HCT116 (cell line): ENCODE results near the gene SORL1. TPM values are rescaled to one million over a fixed set of nuclear protein-coding genes. Genes with fewer than 3 reads are reported as not detected.
"Not testable (repeated sequence)": the region's sequence is repeated elsewhere in the genome, so short reads cannot be mapped to it uniquely, and the experiment has no call there.

Experiments used
- ATAC-seq: fragments of 200-7000 bp; cut with Tn5 transposase; 2 replicates; pipeline ENCODE4 v1.9.1; 2020; ENCODE audit warnings: mild to moderate bottlenecking, moderate library complexity
- BruUV-seq: library from RNA; stranded (reverse); fragments of 400-500 nt; replicated peaks from 2 replicates; lab custom pipeline; 2021; lab: Mats Ljungman, UMichigan
- CTCF ChIA-PET: fragments of 300-600 bp; sonication (Branson Sonifier 250); formaldehyde crosslinking; loops from one replicate; lab custom pipeline; 2021; ENCODE audit warnings: antibody characterized with exemption; lab: Charles Lee
- POLR2A ChIA-PET: fragments of 300-600, 350-600 bp; sonication (Branson Sonifier 250); formaldehyde crosslinking; loops from one replicate; lab custom pipeline; 2021; ENCODE audit warnings: antibody characterized with exemption; lab: Charles Lee
- RAD21 ChIA-PET, 2 experiments: fragments of 300-600 bp; sonication (Branson Sonifier 250); formaldehyde crosslinking; loops; one replicate each; lab custom pipeline; 2023; ENCODE audit warnings: low total read pairs in 2 of 2; ENCODE audit not compliant: uncharacterized antibody in 2 of 2, unreplicated experiment in 2 of 2, low non-redundant PET in 1 of 2; lab: Charles Lee
- DNase-seq: peaks from one replicate; pipeline ENCODE4 v3.0.0-alpha.2; 2010; ENCODE audit warnings: low read depth, low spot score
- H2AFZ ChIP-seq: fragments of 200-600 bp; shearing (Covaris generic), sonication (generic); 2 replicates; pipeline ENCODE4 v1.6.1; 2017; ENCODE audit warnings: low read depth, mixed run types, mixed read lengths, antibody characterized with exemption, low read length; ENCODE audit not compliant: poor library complexity, severe bottlenecking
- H3K27ac ChIP-seq: 2 replicates; pipeline ENCODE4 v1.5.1; 2012; ENCODE audit warnings: low read depth, low read length
- H3K27me3 ChIP-seq: fragments of 200-600 bp; sonication (generic); 2 replicates; pipeline ENCODE4 v1.6.1; 2016; ENCODE audit warnings: mixed run types, low read length, mixed read lengths; ENCODE audit not compliant: insufficient read depth
- H3K36me3 ChIP-seq, 2 experiments: fragments of 200-500 bp in 1 of 2; fragments of 200-600 bp in 1 of 2; sonication (Bioruptor generic) in 1 of 2; sonication (generic) in 1 of 2; 2 replicates each; pipeline versions ENCODE4 v1.5.1 to v1.6.1; 2014 to 2016; ENCODE audit warnings: low read length in 2 of 2, inconsistent platforms in 1 of 2, mixed read lengths in 1 of 2, mixed run types in 1 of 2; ENCODE audit not compliant: insufficient read depth in 2 of 2, control insufficient read depth in 1 of 2
- H3K4me1 ChIP-seq, 2 experiments: fragments of 200-600 bp in 1 of 2; sonication (generic) in 1 of 2; 2 replicates each; pipeline versions ENCODE4 v1.5.1 to v1.6.1; 2012 to 2017; ENCODE audit warnings: low read length in 2 of 2, inconsistent platforms in 1 of 2, mild to moderate bottlenecking in 1 of 2, mixed read lengths in 1 of 2, mixed run types in 1 of 2, moderate library complexity in 1 of 2; ENCODE audit not compliant: insufficient read depth in 2 of 2, control insufficient read depth in 1 of 2
- H3K4me2 ChIP-seq: fragments of 200-600 bp; sonication (generic); 2 replicates; pipeline ENCODE4 v1.6.1; 2017; ENCODE audit warnings: mixed run types, low read length, mixed read lengths
- H3K4me3 ChIP-seq, 2 experiments: fragments of 200-600 bp in 1 of 2; sonication (generic) in 1 of 2; replicated peaks in 1 of 2; 2 replicates each; pipeline ENCODE4 v1.5.1; 2011 to 2016; ENCODE audit warnings: low read length in 2 of 2, control low read depth in 1 of 2, low read depth in 1 of 2, mild to moderate bottlenecking in 1 of 2, mixed read lengths in 1 of 2, mixed run types in 1 of 2
- H3K79me2 ChIP-seq: fragments of 200-600 bp; sonication (generic); 2 replicates; pipeline ENCODE4 v1.6.1; 2017; ENCODE audit warnings: mild to moderate bottlenecking, mixed run types, low read length, moderate library complexity, mixed read lengths; ENCODE audit not compliant: insufficient read depth
- H3K9ac ChIP-seq: fragments of 200-600 bp; sonication (generic); 2 replicates; pipeline ENCODE4 v1.6.1; 2016; ENCODE audit warnings: low read length, mixed read lengths
- H3K9me2 ChIP-seq: fragments of 200-600 bp; sonication (generic), shearing (Covaris generic); 2 replicates; pipeline ENCODE4 v1.6.1; 2017; ENCODE audit warnings: mixed run types, mild to moderate bottlenecking, moderate library complexity; ENCODE audit not compliant: insufficient read depth
- H3K9me3 ChIP-seq, 2 experiments: fragments of 200-500 bp in 1 of 2; fragments of 200-600 bp in 1 of 2; sonication (Bioruptor generic) in 1 of 2; sonication (generic) in 1 of 2; 2 replicates each; pipeline ENCODE4 v1.6.1; 2014 to 2017; ENCODE audit warnings: low read length in 2 of 2, mixed read lengths in 2 of 2, inconsistent platforms in 1 of 2, low read depth in 1 of 2, mild to moderate bottlenecking in 1 of 2, mixed run types in 1 of 2, moderate library complexity in 1 of 2; ENCODE audit not compliant: control insufficient read depth in 1 of 2, insufficient read depth in 1 of 2
- H4K20me1 ChIP-seq: fragments of 200-600 bp; sonication (generic), shearing (Covaris generic); 2 replicates; pipeline ENCODE4 v1.6.1; 2017; ENCODE audit warnings: mixed run types, mild to moderate bottlenecking, moderate library complexity; ENCODE audit not compliant: insufficient read depth
- ATF3 ChIP-seq: IDR thresholded peaks from 2 replicates; pipeline ENCODE4 v1.6.1; 2012
- CBX3 ChIP-seq: IDR thresholded peaks from 2 replicates; pipeline ENCODE4 v1.6.1; 2012; ENCODE audit warnings: low read depth
- CEBPB ChIP-seq: IDR thresholded peaks from 2 replicates; pipeline ENCODE4 v1.6.1; 2012; ENCODE audit warnings: low read depth
- ELF1 ChIP-seq: IDR thresholded peaks from 2 replicates; pipeline ENCODE4 v1.6.1; 2012; ENCODE audit warnings: low read depth, borderline replicate concordance
- FOSL1 ChIP-seq: IDR thresholded peaks from 2 replicates; pipeline ENCODE4 v1.6.1; 2012; ENCODE audit warnings: low read depth
- MAX ChIP-seq: IDR thresholded peaks from 2 replicates; pipeline ENCODE4 v1.6.1; 2012
- POLR2AphosphoS5 ChIP-seq: IDR thresholded peaks from 2 replicates; pipeline ENCODE4 v1.6.1; 2011; ENCODE audit warnings: mild to moderate bottlenecking, low read depth, low read length, moderate library complexity
- RAD21 ChIP-seq: IDR thresholded peaks from 2 replicates; pipeline ENCODE4 v1.6.1; 2012; ENCODE audit warnings: low read depth, mild to moderate bottlenecking
- REST ChIP-seq: IDR thresholded peaks from 2 replicates; pipeline ENCODE4 v1.6.1; 2012; ENCODE audit warnings: low read depth
- SIN3A ChIP-seq: IDR thresholded peaks from 2 replicates; pipeline ENCODE4 v1.6.1; 2012; ENCODE audit warnings: low read depth
- SP1 ChIP-seq: IDR thresholded peaks from 2 replicates; pipeline ENCODE4 v1.6.1; 2012; ENCODE audit warnings: low read depth
- SRF ChIP-seq: IDR thresholded peaks from 2 replicates; pipeline ENCODE4 v1.6.1; 2012; ENCODE audit warnings: low read depth
- ZFX ChIP-seq: fragments of 450-650 bp; IDR thresholded peaks from 2 replicates; pipeline ENCODE4 v1.6.1; 2017
- intact Hi-C: fragments of 100-400 bp; cut with micrococcal nuclease; formaldehyde crosslinking; loops from 2 replicates; pipeline ENCODE4 v1.10.0; 2022
- total RNA-seq: library from RNA; stranded (reverse); gene quantifications from one replicate; pipeline ENCODE4 v1.2.1, GENCODE V29; 2021; ENCODE audit not compliant: unreplicated experiment

SORL1 gene
- total RNA-seq, 1 experiment from 2014 or later = 17.4 TPM

- H4K20me1 ChIP-seq = no peaks in the 10 kb centered on the region
- no peak for TF ChIP-seq SRF
- TF ChIP-seq SP1 = no peak
- no peak for TF ChIP-seq RAD21
- TF ChIP-seq FOSL1 = no peak
- TF ChIP-seq MAX = no peak
- TF ChIP-seq ZFX = no peak
- TF ChIP-seq POLR2AphosphoS5 = no peak
- TF ChIP-seq CEBPB = no peak
- TF ChIP-seq REST = no peak
- TF ChIP-seq SIN3A = no peak
- TF ChIP-seq CBX3 = no peak
- TF ChIP-seq ATF3 = no peak
- no peak for TF ChIP-seq ELF1
- H3K4me1 ChIP-seq = no peaks in the 10 kb centered on the region
- H3K9me3 ChIP-seq = no peaks in the 10 kb centered on the region
- no peak overlapping the region for H2AFZ ChIP-seq
- CTCF ChIA-PET = interaction anchor here (0.6 kb wide), 2 partner anchors 42 to 1455 kb away, joined by 3 to 4 read pairs; no protein-coding TSS in a partner anchor
- no peak overlapping the region for H3K4me2 ChIP-seq
- no peak overlapping the region for H3K9ac ChIP-seq
- no peaks in the 10 kb centered on the region for H3K27me3 ChIP-seq
- RAD21 ChIA-PET = no interaction called here
- no peaks in the 10 kb centered on the region for H3K79me2 ChIP-seq
- no peak overlapping the region for H3K27ac ChIP-seq
- no peaks in the 10 kb centered on the region for H3K9me2 ChIP-seq
- POLR2A ChIA-PET = no interaction called here
- H3K4me3 ChIP-seq = no peak overlapping the region
- intact Hi-C loops = no loop called here
- no peaks in the 10 kb centered on the region for H3K36me3 ChIP-seq
- no peak for ATAC-seq
- no peak for DNase-seq
- no TSS peak for BruUV-seq
These were observed 43.3 kb upstream of the SORL1 start for GRCh38 chr11:121408830-121409229.

GRCh38 chr11:121410041-121410440 is 42.1 kb upstream of the SORL1 start:
- CTCF ChIA-PET = interaction anchor here (0.6 kb wide), 1 partner anchor 495 kb away, joined by 6 read pairs; no protein-coding TSS in a partner anchor
- BruUV-seq, H2AFZ ChIP-seq: not testable (repeated sequence)

GRCh38 chr11:121411330-121411729 is 40.8 kb upstream of the SORL1 start:
- RAD21 ChIA-PET, H3K9me3 ChIP-seq, intact Hi-C loops, H3K9ac ChIP-seq, CTCF ChIA-PET, H2AFZ ChIP-seq, H4K20me1 ChIP-seq, H3K27me3 ChIP-seq, H3K79me2 ChIP-seq, ATAC-seq, H3K4me3 ChIP-seq, H3K9me2 ChIP-seq, H3K4me1 ChIP-seq, POLR2A ChIA-PET, H3K4me2 ChIP-seq, H3K27ac ChIP-seq, H3K36me3 ChIP-seq, BruUV-seq, DNase-seq: not testable (repeated sequence)

More at GRCh38 chr11:121410041-121410440, 42.1 kb upstream of the SORL1 start:
- RAD21 ChIA-PET, H3K79me2 ChIP-seq, DNase-seq, H3K4me2 ChIP-seq, POLR2A ChIA-PET, H3K4me1 ChIP-seq, H3K9ac ChIP-seq, H3K9me2 ChIP-seq, H4K20me1 ChIP-seq, H3K27me3 ChIP-seq, H3K4me3 ChIP-seq, H3K27ac ChIP-seq, intact Hi-C loops, H3K9me3 ChIP-seq, ATAC-seq, H3K36me3 ChIP-seq: not testable (repeated sequence)
